Measurements from ENCODE around the gene SORBS2. TPM values are rescaled to one million over a fixed set of nuclear protein-coding genes. Genes with fewer than 3 reads are reported as not detected.

SORBS2 gene
- total RNA-seq, 4 donors from 2014 or later, result 92.7 to 234 (median 122) TPM

GRCh38 chr4:185794637-185795036 is 17.4 kb downstream of the SORBS2 start:
- no peaks in the 10 kb centered on the region for H3K4me1 ChIP-seq
- peak overlapping the region in 3 of 4 donors; percentile 44 to 57 (median 48) for H3K27ac ChIP-seq
- H3K9me3 ChIP-seq, result no peaks in the 10 kb centered on the region
- no peaks in the 10 kb centered on the region for H3K36me3 ChIP-seq
- no peak overlapping the region for H3K4me3 ChIP-seq
- 53% methylated on average over 1 of the region's 1 CpG; no CpG with 5 or more reads in 1 of the 2 donors for WGBS, 2 donors (ENCODE audit: low coverage in 1 of 2)
- intact Hi-C loops (cut with DNase I; ENCODE audit: low total_unique reads), result loop anchor here (10.0 kb wide), 1 partner anchor 140 kb away; no protein-coding TSS in a partner anchor
- TF ChIP-seq POLR2AphosphoS5 (IDR thresholded peaks at IDR 0.05) (no peak), CTCF (IDR thresholded peaks at IDR 0.05) (no peak), EP300 (IDR thresholded peaks at IDR 0.05; ENCODE audit: low read depth) (no peak), POLR2A (IDR thresholded peaks at IDR 0.05) (no peak)
- H3K27me3 ChIP-seq, result no peaks in the 10 kb centered on the region
- DNase-seq, result no peak
- in situ Hi-C loops (cut with MboI; ENCODE audit: low pct_ligation_motif_present in 1 of 4, low pct_unique_long_range_greater_than_20kb in 1 of 4, low sequenced_read_pairs in 3 of 4), result no loop called here

DNA sequence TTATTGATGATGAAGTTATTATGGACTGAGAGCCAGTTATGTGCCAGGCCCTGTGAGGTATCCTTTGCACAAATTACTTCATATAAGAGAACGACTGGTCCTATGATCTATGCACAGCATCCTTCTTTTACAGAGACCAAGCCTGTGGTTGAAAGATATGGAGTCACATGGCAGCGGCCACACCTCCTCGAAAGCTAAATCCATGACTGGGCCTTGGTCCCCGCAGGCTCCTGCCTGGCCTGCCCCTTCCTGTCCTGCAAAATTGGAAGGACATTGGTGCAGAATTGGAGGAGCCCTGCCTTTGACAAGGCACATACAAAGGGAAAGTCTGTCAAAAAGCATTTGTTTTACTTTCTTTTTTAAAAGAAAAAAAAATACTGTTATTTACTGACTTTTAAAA is 18.3 kb downstream of the SORBS2 start:
- TF ChIP-seq POLR2A (IDR thresholded peaks at IDR 0.05) (no peak), POLR2AphosphoS5 (IDR thresholded peaks at IDR 0.05) (no peak), CTCF (IDR thresholded peaks at IDR 0.05) (no peak), EP300 (IDR thresholded peaks at IDR 0.05; ENCODE audit: low read depth) (no peak)
- Histone ChIP-seq H3K36me3 (no peaks in the 10 kb centered on the region), H3K27ac (peak overlapping the region in 3 of 4 donors; percentile 44 to 57 (median 48)), H3K4me3 (no peak overlapping the region), H3K27me3 (no peaks in the 10 kb centered on the region), H3K4me1 (no peaks in the 10 kb centered on the region), H3K9me3 (no peaks in the 10 kb centered on the region)
- in situ Hi-C loops (cut with MboI; ENCODE audit: low pct_ligation_motif_present in 1 of 4, low pct_unique_long_range_greater_than_20kb in 1 of 4, low sequenced_read_pairs in 3 of 4) (no loop called here), intact Hi-C loops (cut with DNase I; ENCODE audit: low total_unique reads) (loop anchor here (10.0 kb wide), 1 partner anchor 139 kb away; no protein-coding TSS in a partner anchor)
- 89 to 100% methylated on average over 2 to 4 of the region's 4 CpGs for WGBS, 2 donors (ENCODE audit: low coverage in 1 of 2)
- DNase-seq, result no peak

GRCh38 chr4:185793116-185793485 is 18.9 kb downstream of the SORBS2 start:
- TF ChIP-seq POLR2AphosphoS5 (IDR thresholded peaks at IDR 0.05) (no peak), EP300 (IDR thresholded peaks at IDR 0.05; ENCODE audit: low read depth) (no peak), CTCF (IDR thresholded peaks at IDR 0.05) (no peak), POLR2A (IDR thresholded peaks at IDR 0.05) (no peak)
- in situ Hi-C loops (cut with MboI; ENCODE audit: low pct_ligation_motif_present in 1 of 4, low pct_unique_long_range_greater_than_20kb in 1 of 4, low sequenced_read_pairs in 3 of 4) (no loop called here), intact Hi-C loops (cut with DNase I; ENCODE audit: low total_unique reads) (loop anchor here (10.0 kb wide), 1 partner anchor 138 kb away; no protein-coding TSS in a partner anchor)
- Histone ChIP-seq H3K4me1 (no peaks in the 10 kb centered on the region), H3K36me3 (no peaks in the 10 kb centered on the region), H3K27me3 (no peaks in the 10 kb centered on the region), H3K27ac (peak overlapping the region in 3 of 4 donors; percentile 38 to 48 (median 44)), H3K9me3 (no peaks in the 10 kb centered on the region), H3K4me3 (no peak overlapping the region)
- 59 to 78% methylated on average over 2 of the region's 2 CpGs for WGBS, 2 donors (ENCODE audit: low coverage in 1 of 2)
- no peak for DNase-seq

DNA sequence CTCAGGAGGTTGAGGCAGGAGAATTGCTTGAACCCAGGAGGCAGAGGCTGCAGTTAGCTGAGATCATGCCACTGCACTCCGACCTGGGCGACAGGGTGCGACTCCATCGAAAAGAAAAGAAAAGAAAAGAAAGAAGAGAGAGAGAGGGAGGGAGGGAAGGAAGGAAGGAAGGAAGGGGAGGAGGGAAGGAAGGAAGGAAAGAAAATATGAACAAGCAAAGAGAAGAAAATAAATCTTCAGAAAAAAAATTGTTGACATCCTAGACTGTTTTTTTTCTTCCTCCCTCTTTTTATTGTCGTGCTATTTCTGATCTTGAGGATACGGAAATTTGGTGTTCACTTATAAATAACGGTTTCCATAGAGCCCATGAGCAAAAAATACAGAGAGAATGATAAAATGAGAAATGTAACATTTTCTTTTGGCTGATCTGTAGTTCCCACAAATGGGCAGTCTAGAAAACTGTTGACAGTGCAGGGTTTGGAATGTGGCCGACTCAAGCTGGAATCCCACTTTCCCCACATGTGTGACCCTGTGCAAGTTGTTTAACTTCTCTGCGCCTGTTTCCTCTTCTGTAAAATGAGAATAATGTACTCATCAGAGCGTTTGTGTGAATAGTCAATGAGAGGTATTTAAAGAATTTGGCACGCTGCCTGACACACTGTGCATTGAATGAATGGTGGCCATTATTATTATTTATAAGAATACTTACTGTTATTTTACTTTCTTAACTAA is 19.4 kb downstream of the SORBS2 start:
- in situ Hi-C loops (cut with MboI; ENCODE audit: low pct_ligation_motif_present in 1 of 4, low pct_unique_long_range_greater_than_20kb in 1 of 4, low sequenced_read_pairs in 3 of 4) (no loop called here), intact Hi-C loops (cut with DNase I; ENCODE audit: low total_unique reads) (loop anchor here (10.0 kb wide), 1 partner anchor 138 kb away; no protein-coding TSS in a partner anchor)
- Histone ChIP-seq H3K4me3 (no peak overlapping the region), H3K27me3 (no peaks in the 10 kb centered on the region), H3K27ac (peak overlapping the region in 3 of 4 donors; percentile 38 to 48 (median 44)), H3K36me3 (no peaks in the 10 kb centered on the region), H3K4me1 (no peaks in the 10 kb centered on the region), H3K9me3 (no peaks in the 10 kb centered on the region)
- no peak for DNase-seq
- TF ChIP-seq CTCF (IDR thresholded peaks at IDR 0.05), result no peak
- no peak for TF ChIP-seq POLR2A (IDR thresholded peaks at IDR 0.05)
- TF ChIP-seq EP300 (IDR thresholded peaks at IDR 0.05; ENCODE audit: low read depth), result no peak
- no peak for TF ChIP-seq POLR2AphosphoS5 (IDR thresholded peaks at IDR 0.05)
- 52 to 73% methylated on average over 7 to 11 of the region's 11 CpGs for WGBS, 2 donors (ENCODE audit: low coverage in 1 of 2)

Data from transverse colon (tissue), 4 donors.